Retinal pigment epithelial cell (primary cell): ENCODE measurements around the gene SMAD5.

ENCODE experiments used
- DNase-seq: peaks from one replicate; pipeline ENCODE4 v3.0.0-alpha.2; 2010; ENCODE audit warnings: low read depth
- H3K4me3 ChIP-seq: 2 replicates; pipeline ENCODE4 v1.5.1; 2011; ENCODE audit warnings: mild to moderate bottlenecking, low read length, control low read depth, moderate library complexity
- TF ChIP-seq, protein P1 (sequence below): conservative IDR thresholded peaks from 2 replicates; pipeline ENCODE4 v1.5.1; 2011; ENCODE audit warnings: low read depth, low read length, control low read depth, inconsistent platforms

Gene SMAD5

DNA sequence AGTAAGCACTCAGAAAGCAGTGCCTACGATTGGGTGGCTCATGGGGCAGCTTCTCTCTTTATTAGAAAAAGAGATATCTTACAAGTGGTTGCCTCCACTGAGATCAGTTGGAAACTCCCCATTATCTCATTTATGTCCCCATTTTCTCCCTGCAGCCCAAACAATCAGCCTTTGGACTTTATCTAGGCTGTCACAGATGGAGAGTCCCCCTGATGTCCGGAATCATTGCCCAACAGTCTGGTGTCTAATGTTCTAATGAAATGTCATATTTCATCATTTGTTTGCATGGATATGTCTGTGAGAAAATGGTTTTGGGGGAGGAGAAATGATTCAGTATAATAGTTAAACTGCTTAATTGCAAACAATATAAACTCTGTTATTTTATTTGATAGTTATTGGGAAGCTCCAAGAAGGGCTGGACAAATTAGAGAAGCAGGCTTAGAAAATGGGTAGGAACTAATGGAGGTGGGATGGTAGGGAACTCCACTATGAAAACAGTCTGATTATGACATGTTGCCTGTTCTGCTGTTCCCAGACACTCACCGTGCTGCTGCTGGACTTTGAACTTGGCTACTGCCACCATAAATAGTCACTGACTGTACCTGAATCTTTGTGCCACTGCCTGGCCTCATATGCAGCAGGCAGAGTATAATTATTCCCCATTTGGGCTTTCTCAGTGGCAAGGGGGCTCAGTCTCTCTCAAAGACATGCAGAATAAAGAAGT lies 38.3 kb upstream of the SMAD5 start:
- no peak for DNase-seq
- H3K4me3 ChIP-seq = no peak overlapping the region
- TF ChIP-seq, protein P1, sequence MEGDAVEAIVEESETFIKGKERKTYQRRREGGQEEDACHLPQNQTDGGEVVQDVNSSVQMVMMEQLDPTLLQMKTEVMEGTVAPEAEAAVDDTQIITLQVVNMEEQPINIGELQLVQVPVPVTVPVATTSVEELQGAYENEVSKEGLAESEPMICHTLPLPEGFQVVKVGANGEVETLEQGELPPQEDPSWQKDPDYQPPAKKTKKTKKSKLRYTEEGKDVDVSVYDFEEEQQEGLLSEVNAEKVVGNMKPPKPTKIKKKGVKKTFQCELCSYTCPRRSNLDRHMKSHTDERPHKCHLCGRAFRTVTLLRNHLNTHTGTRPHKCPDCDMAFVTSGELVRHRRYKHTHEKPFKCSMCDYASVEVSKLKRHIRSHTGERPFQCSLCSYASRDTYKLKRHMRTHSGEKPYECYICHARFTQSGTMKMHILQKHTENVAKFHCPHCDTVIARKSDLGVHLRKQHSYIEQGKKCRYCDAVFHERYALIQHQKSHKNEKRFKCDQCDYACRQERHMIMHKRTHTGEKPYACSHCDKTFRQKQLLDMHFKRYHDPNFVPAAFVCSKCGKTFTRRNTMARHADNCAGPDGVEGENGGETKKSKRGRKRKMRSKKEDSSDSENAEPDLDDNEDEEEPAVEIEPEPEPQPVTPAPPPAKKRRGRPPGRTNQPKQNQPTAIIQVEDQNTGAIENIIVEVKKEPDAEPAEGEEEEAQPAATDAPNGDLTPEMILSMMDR = no peak

DNA sequence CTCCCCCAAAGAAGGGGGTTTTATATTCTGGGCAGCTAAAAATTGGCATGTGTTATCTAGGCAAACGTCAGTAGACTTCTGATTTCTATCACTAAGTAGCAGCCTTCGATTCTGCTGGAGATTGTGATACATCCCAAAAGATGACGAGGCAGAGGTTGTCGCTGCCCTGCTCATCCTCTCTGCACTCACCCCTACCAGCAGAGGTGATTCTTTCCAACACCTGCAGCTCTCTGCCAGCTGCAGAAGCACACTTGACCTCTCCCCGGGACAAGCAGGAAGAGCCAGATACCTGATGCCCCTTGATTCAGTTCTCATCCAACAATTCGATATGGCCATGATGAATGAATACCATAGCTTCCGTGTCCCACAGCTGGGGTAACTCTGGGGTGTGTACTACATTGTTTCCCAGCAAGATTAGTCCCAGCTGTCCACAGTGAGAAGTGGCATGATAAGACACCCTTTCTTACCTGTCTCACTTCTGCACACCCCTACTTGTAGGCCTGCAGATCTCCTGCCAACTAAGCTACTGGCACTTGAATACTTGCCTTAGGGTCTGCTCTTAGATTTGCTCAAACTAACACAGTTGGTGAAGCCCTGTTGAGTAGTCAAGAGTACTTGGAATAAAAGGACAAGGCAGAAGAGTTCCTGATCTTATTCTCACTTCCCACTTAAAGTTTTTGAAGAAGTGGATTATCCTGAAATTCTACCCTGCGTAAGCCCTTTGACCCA lies 37.6 kb upstream of the SMAD5 start:
- no peak overlapping the region for H3K4me3 ChIP-seq
- TF ChIP-seq, protein P1 = no peak
- DNase-seq = no peak

- TF ChIP-seq, protein P1 = no peak
- no peak for DNase-seq
- H3K4me3 ChIP-seq = no peak overlapping the region
Observed at GRCh38 chr5:136098176-136098575, 34.5 kb upstream of the SMAD5 start.

DNA sequence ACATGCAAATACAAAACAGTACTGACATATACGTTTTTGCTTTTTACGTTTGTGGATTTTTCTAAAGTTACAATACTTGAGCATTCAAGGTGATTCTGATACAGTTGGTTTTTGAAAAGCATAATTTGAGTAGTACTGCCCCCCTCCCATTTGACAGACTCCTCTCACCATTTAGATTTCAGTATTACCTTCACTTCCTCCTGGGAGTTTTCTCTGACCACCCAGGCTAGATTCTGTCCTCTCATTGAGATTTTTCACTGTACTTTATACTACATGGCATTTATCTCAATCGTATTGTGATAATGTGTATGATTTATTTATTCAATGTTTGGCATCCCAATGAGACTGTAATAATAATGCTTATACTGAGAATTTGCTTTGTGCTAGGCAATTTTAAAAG lies 32.8 kb upstream of the SMAD5 start:
- TF ChIP-seq, protein P1 = no peak
- DNase-seq = no peak
- H3K4me3 ChIP-seq = no peak overlapping the region

DNA sequence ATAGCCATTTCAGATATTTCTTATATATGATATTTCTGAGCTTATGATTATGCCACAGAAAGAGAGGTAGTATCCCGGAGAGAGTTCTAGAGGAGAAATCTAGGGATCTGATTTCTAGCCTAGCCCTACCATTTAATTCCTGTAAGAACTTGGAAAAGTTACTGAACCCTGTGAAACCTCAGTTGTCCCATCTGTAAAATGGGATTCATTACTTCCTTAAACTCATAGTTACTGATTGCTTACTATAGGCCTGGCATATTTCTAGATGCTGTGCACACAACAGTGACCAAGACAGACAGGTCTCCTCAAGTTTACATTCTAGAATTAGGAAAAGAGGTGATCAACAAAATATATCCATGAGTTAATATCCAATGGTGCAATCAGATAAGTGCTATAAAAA lies 30.8 kb upstream of the SMAD5 start:
- no peak overlapping the region for H3K4me3 ChIP-seq
- no peak for DNase-seq
- TF ChIP-seq, protein P1 = no peak

DNA sequence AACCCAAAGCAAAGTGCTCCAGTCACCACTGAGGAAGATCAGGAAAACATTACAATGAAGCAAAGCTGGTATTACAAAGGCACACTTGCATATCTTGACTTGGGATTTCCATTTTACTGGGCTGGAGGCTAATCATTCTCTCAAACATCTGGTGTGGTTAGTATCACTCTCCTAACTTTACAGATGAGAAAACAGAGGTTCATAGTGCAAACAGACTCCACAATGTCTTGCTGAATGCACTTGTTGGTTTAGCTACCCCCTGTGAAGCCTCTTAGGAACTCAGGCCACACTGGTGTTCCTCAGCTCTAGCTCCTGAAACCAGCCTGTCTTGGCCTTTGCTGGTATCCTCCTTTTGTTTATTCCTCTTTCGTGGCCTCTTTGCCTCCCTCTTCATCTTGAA lies 29.5 kb upstream of the SMAD5 start:
- TF ChIP-seq, protein P1 = no peak
- no peak for DNase-seq
- no peak overlapping the region for H3K4me3 ChIP-seq
